T-helper 2 cell treated with Interferon-gamma antibody and Interleukin-4, amounts not matched to agents 5 μg/mL and 100 μg/mL, for 36 hours (primary cell): ENCODE results near the gene TPO.

ENCODE experiments used
- DNase-seq: peaks from one replicate; pipeline ENCODE4 v3.0.0; 2021; ENCODE audit warnings: low spot score
- H3K27ac Mint-ChIP-seq: one replicate; pipeline ENCODE4 v1.8.0; 2021; ENCODE audit warnings: mild to moderate bottlenecking, mixed read lengths
- H3K27me3 Mint-ChIP-seq: one replicate; pipeline ENCODE4 v1.8.0; 2021; ENCODE audit warnings: low read depth, mixed read lengths
- H3K36me3 Mint-ChIP-seq: one replicate; pipeline ENCODE4 v1.8.0; 2021; ENCODE audit warnings: low read depth, mixed read lengths
- H3K4me1 Mint-ChIP-seq: one replicate; pipeline ENCODE4 v1.8.0; 2021; ENCODE audit warnings: low read depth, mixed read lengths
- H3K4me3 Mint-ChIP-seq: one replicate; pipeline ENCODE4 v1.8.0; 2022; ENCODE audit warnings: mild to moderate bottlenecking, moderate library complexity, mixed read lengths
- H3K9me3 Mint-ChIP-seq: one replicate; pipeline ENCODE4 v1.8.0; 2021; ENCODE audit warnings: mixed read lengths

Gene TPO

DNA sequence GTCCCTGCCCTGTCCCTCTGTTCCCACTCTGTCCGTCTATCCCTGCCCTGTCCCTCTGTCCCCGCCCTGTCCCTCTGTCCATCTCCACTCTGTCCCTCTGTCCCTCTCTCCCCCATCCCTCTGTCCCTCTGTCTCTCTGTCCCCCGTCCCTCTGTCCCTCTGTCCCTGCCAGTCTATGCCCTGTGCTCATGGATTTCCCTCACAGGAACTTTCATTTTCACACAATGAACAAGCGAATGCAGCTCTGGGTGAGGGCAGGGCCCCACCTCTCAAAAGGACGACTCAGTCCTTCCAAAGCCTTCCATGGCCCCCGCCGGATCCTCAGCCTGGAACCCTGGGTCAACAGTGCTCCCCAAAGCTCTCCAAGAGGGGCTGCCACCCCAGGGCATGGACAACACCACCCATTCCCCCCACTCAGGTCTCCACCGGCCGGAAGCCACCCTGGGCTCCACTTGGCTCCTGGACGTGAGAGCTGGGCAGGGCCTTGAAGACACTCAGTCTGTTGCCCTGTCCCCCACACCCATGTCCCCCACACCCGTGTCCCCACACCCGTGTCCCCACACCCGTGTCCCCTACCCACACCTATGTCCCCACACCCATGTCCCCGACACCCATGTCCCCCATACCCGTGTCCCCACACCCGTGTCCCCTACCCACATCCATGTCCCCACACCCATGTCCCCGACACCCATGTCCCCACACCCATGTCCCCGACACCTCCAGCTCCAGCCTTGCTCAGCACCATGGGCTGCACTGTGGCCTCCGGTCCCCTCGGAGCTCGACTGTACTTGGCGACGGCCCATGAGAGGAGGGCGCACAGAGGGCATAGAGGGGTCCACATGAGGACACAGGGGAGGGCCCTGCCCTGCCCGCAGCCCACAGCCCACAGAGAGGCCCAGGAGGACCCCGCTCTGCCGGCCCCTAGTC is 175.1 kb downstream of the TPO start:
- no peaks in the 10 kb centered on the region for H3K4me1 Mint-ChIP-seq
- no peaks in the 10 kb centered on the region for H3K9me3 Mint-ChIP-seq
- H3K27ac Mint-ChIP-seq: no peak overlapping the region
- H3K4me3 Mint-ChIP-seq: no peak overlapping the region
- no peak for DNase-seq
- no peaks in the 10 kb centered on the region for H3K27me3 Mint-ChIP-seq
- H3K36me3 Mint-ChIP-seq: no peaks in the 10 kb centered on the region

DNA sequence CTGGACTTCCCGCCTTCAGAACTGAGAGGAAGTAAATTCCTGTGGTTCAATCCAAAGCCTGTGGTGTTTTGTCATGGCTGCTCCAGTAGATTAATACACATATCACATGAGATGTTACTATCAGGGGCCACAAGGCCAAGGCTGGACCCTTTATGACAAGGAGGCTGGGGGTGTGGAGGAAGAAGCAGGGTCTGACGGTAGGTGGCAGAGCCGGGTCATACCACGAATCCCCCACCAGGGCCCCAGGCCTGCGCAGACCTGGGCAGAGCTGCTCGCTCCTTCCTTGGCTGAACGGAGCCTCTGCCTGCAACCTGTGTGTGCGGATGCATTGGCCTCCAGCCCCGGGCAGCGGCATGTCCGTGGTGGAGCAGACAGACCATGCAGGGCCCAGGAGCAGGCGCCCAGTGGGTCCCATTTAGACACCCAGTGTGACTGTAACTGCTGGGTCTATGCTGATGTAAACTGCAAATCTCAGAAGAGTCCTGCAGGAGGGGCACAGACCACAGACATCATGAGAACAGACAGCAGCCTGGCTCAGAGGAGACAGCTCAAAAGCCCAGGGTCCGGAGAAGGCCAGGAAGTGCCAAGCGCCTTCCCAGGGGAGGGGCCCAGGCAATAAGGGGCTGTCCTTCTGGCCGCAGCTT is 175.8 kb downstream of the TPO start:
- Mint-ChIP-seq H3K27me3 (no peaks in the 10 kb centered on the region), H3K36me3 (no peaks in the 10 kb centered on the region), H3K27ac (no peak overlapping the region), H3K4me3 (no peak overlapping the region), H3K4me1 (no peaks in the 10 kb centered on the region), H3K9me3 (no peaks in the 10 kb centered on the region)
- no peak for DNase-seq

DNA sequence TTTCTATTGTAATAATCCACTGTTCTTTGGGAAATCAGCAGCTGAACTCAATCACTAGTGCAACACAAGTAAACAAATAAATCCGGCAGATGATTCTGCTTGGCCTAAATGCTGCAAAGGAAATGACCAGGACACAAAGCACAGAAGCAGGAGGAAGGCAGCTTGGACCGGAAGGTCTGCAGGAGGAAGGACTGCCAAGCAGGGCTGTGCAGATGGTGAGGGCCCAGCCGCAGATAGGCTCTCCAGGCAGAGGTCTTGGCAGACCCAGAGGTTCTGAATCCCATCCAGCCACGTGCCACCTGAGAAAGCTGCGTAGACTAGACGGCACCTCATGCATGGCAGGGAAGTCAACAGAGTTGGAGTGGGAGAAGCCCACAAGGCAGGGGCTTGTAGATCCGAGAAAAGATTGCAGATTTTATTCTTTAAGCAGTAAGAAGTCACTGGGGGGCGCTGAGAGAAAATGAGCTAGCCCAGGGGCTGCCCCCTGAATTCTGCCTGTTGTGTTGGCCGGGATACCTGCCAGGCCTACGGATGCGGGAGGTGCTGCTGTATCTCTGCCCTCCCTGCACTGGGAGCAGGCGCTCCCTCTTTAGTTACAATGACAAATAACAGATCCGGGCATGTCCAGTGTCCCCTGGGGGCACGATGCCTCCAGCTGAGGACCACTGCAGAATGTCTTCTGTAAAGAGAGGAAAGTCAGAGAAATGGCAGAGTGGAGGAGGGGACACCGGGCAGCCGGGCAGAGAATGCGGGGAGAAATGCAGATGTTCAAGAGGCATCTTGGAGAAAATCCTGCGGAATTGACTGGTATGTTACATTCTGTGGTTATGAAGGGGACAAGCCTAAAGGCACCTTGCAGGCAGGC is 177.6 kb downstream of the TPO start:
- Mint-ChIP-seq H3K4me3 (no peak overlapping the region), H3K27me3 (no peaks in the 10 kb centered on the region), H3K4me1 (no peaks in the 10 kb centered on the region), H3K27ac (no peak overlapping the region), H3K9me3 (no peaks in the 10 kb centered on the region), H3K36me3 (no peaks in the 10 kb centered on the region)
- no peak for DNase-seq

DNA sequence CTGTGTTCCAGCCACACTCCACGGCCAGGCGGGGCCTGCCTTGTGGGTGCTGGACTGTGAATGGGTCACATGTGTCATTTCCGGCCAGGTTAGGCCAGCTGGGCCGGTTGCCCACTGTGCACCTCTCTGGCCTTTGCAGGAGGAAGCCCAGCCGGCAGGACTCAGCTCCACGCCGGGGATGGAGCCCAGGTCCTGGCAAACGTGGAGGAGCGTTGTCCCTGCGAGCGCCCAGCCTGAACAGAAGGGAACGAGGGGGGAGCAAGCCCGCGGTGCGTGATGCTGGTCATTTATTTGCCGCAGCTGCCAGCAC is 178.2 kb downstream of the TPO start:
- no peaks in the 10 kb centered on the region for H3K9me3 Mint-ChIP-seq
- no peaks in the 10 kb centered on the region for H3K4me1 Mint-ChIP-seq
- H3K27ac Mint-ChIP-seq: no peak overlapping the region
- H3K27me3 Mint-ChIP-seq: no peaks in the 10 kb centered on the region
- H3K4me3 Mint-ChIP-seq: no peak overlapping the region
- no peak for DNase-seq
- H3K36me3 Mint-ChIP-seq: no peaks in the 10 kb centered on the region
